ENCODE measurements around the gene SOX2.
"Not testable (repeated sequence)": the region's sequence is repeated elsewhere in the genome, so short reads cannot be mapped to it uniquely, and the experiment has no call there.

Gene SOX2

GRCh38 chr3:181739628-181740027 lies 27.9 kb downstream of the SOX2 start:
- in situ Hi-C loops (cut with MboI; ENCODE audit: low pct_unique_long_range_greater_than_20kb, low sequenced_read_pairs): no loop called here
- no peak for DNase-seq

GRCh38 chr3:181741417-181741816 lies 29.7 kb downstream of the SOX2 start:
- in situ Hi-C loops (cut with MboI; ENCODE audit: low pct_unique_long_range_greater_than_20kb, low sequenced_read_pairs): no loop called here
- DNase-seq: no peak

GRCh38 chr3:181752202-181752671 lies 40.5 kb downstream of the SOX2 start:
- no peak for DNase-seq
- in situ Hi-C loops (cut with MboI; ENCODE audit: low pct_unique_long_range_greater_than_20kb, low sequenced_read_pairs): no loop called here

- DNase-seq: no peak
- in situ Hi-C loops (cut with MboI; ENCODE audit: low pct_unique_long_range_greater_than_20kb, low sequenced_read_pairs): no loop called here
Measured at GRCh38 chr3:181753391-181753790, 41.7 kb downstream of the SOX2 start.

GRCh38 chr3:181755959-181756358 lies 44.2 kb downstream of the SOX2 start:
- in situ Hi-C loops (cut with MboI; ENCODE audit: low pct_unique_long_range_greater_than_20kb, low sequenced_read_pairs): no loop called here
- no peak for DNase-seq

- in situ Hi-C loops (cut with MboI; ENCODE audit: low pct_unique_long_range_greater_than_20kb, low sequenced_read_pairs): no loop called here
- no peak for DNase-seq
Measured at GRCh38 chr3:181756645-181757297, 45.0 kb downstream of the SOX2 start.

GRCh38 chr3:181757694-181758306 lies 46.1 kb downstream of the SOX2 start:
- no peak for DNase-seq
- in situ Hi-C loops (cut with MboI; ENCODE audit: low pct_unique_long_range_greater_than_20kb, low sequenced_read_pairs): no loop called here

GRCh38 chr3:181761906-181762305 lies 50.2 kb downstream of the SOX2 start:
- in situ Hi-C loops (cut with MboI; ENCODE audit: low pct_unique_long_range_greater_than_20kb, low sequenced_read_pairs): no loop called here
- DNase-seq: no peak

- in situ Hi-C loops (cut with MboI; ENCODE audit: low pct_unique_long_range_greater_than_20kb, low sequenced_read_pairs); DNase-seq: not testable (repeated sequence)
Measured at GRCh38 chr3:181764033-181764432, 52.3 kb downstream of the SOX2 start.

Measured in KBM-7 (cell line).